GM19238 (cell line): ENCODE data around the gene SP110.
"Not testable (repeated sequence)": the region's sequence is repeated elsewhere in the genome, so short reads cannot be mapped to it uniquely, and the experiment has no call there.

Source experiments
- DNase-seq: peaks from one replicate; pipeline ENCODE4 v3.0.0; 2011; ENCODE audit warnings: low spot score; ENCODE audit not compliant: insufficient read length

Gene SP110

GRCh38 chr2:230225486-230225885, 5.7 kb upstream of the SP110 start, which contains the start of gene SP140:
Gene SP140 (plus strand): TSS chr2:230225736. CDS start chr2:230225845, 109 bp downstream.
- DNase-seq = peak; percentile 56

GRCh38 chr2:230224458-230224857, 4.7 kb upstream of the SP110 start:
- DNase-seq = no peak

GRCh38 chr2:230222829-230223228, 3.0 kb upstream of the SP110 start:
- not testable (repeated sequence) for DNase-seq

- DNase-seq = no peak
Observed at GRCh38 chr2:230221493-230221892, 1.7 kb upstream of the SP110 start.

GRCh38 chr2:230220347-230220969, 674 bp upstream of the SP110 start:
- DNase-seq = no peak

- no peak for DNase-seq
Observed at GRCh38 chr2:230218421-230218820, 1.4 kb downstream of the SP110 start.

GRCh38 chr2:230217424-230217823, 2.4 kb downstream of the SP110 start:
- no peak for DNase-seq

GRCh38 chr2:230216489-230216888, 3.3 kb downstream of the SP110 start:
- DNase-seq = no peak

GRCh38 chr2:230209422-230210051, 10.2 kb downstream of the SP110 start:
- no peak for DNase-seq

- no peak for DNase-seq
Observed at GRCh38 chr2:230208576-230208975, 11.2 kb downstream of the SP110 start.

GRCh38 chr2:230205721-230206120, 14.1 kb downstream of the SP110 start:
- DNase-seq = no peak

GRCh38 chr2:230205034-230205433, 14.8 kb downstream of the SP110 start:
- DNase-seq = no peak

- DNase-seq = no peak
Observed at GRCh38 chr2:230203110-230203676, 16.6 kb downstream of the SP110 start.

GRCh38 chr2:230202430-230203109, 17.2 kb downstream of the SP110 start:
- DNase-seq = no peak

GRCh38 chr2:230184727-230185578, 34.8 kb downstream of the SP110 start:
- no peak for DNase-seq

GRCh38 chr2:230181195-230181594, 38.6 kb downstream of the SP110 start:
- no peak for DNase-seq

GRCh38 chr2:230179907-230180306, 39.9 kb downstream of the SP110 start:
- no peak for DNase-seq

- DNase-seq = no peak
Observed at GRCh38 chr2:230178546-230179485, 41.0 kb downstream of the SP110 start.

- no peak for DNase-seq
Observed at GRCh38 chr2:230176996-230177395, 42.8 kb downstream of the SP110 start.

GRCh38 chr2:230174466-230174865, 45.3 kb downstream of the SP110 start:
- DNase-seq = no peak
